Vagina (tissue), 2 donors: Measurements from ENCODE around the gene TCEANC. TPM values are rescaled to one million over a fixed set of nuclear protein-coding genes. Genes with fewer than 3 reads are reported as not detected.
"Not testable (repeated sequence)": the region's sequence is repeated elsewhere in the genome, so short reads cannot be mapped to it uniquely, and the experiment has no call there.

Source experiments
- DNase-seq, 2 donors: peaks; one replicate each; pipeline ENCODE4 v3.0.0-alpha.2; 2017; ENCODE audit errors: extremely low spot score in 2 of 2
- H3K27ac ChIP-seq: fragments of 200-600 bp; sonication (generic); one replicate; pipeline ENCODE4 v1.5.1; 2019
- H3K27me3 ChIP-seq: fragments of 200-600 bp; sonication (generic); one replicate; pipeline ENCODE4 v1.5.1; 2019
- H3K36me3 ChIP-seq, 2 donors: fragments of 200-600 bp; sonication (generic); one replicate each; pipeline ENCODE4 v1.5.1; 2017 to 2019
- H3K4me1 ChIP-seq: fragments of 200-600 bp; sonication (generic); one replicate; pipeline ENCODE4 v1.5.1; 2019
- H3K4me3 ChIP-seq, 2 donors: fragments of 200-600 bp; sonication (generic); 1 replicate in 1 of 2; 2 replicates in 1 of 2; pipeline ENCODE4 v1.5.1; 2016 to 2019
- H3K9me3 ChIP-seq: fragments of 200-600 bp; sonication (generic); one replicate; pipeline ENCODE4 v1.5.1; 2019
- CTCF ChIP-seq, 3 experiments: fragments of 450-650 bp in 2 of 3; fragments of 200-600 bp in 1 of 3; sonication (generic) in 1 of 3; IDR thresholded peaks; one replicate each; pipeline ENCODE4 v1.5.1; 2017 to 2019; ENCODE audit warnings: antibody characterized with exemption in 3 of 3, mild to moderate bottlenecking in 2 of 3, moderate library complexity in 2 of 3
- POLR2A ChIP-seq, 2 donors: fragments of 450-650 bp; IDR thresholded peaks; one replicate each; pipeline ENCODE4 v1.6.1; 2017; ENCODE audit warnings: antibody characterized with exemption in 2 of 2, mild to moderate bottlenecking in 2 of 2, moderate library complexity in 2 of 2
- POLR2AphosphoS5 ChIP-seq, 2 donors: sonication (generic); formaldehyde crosslinking; IDR thresholded peaks; one replicate each; pipeline ENCODE4 v1.9.0; 2017; ENCODE audit warnings: antibody characterized with exemption in 2 of 2, mild to moderate bottlenecking in 2 of 2, low read depth in 1 of 2; ENCODE audit not compliant: insufficient read depth in 1 of 2
- intact Hi-C: fragments of 100-400 bp; cut with DNase I; formaldehyde crosslinking; loops from one replicate; pipeline ENCODE4 v1.15.1; 2023
- total RNA-seq: library from RNA; depleted of rRNA; stranded (reverse); fragments of >200 nt; gene quantifications from one replicate; pipeline ENCODE4 v1.2.3, GENCODE V29; 2016

The TCEANC gene
- total RNA-seq, 1 donor from 2014 or later, result 3.2 TPM

GRCh38 chrX:13669246-13669737 is 16.4 kb downstream of the TCEANC start:
- peak overlapping the region; percentile 62 for H3K27ac ChIP-seq
- intact Hi-C loops, result loop anchor here (10.0 kb wide), 1 partner anchor 164 kb away; no protein-coding TSS in a partner anchor
- DNase-seq, result no peak
- no peaks in the 10 kb centered on the region for H3K36me3 ChIP-seq
- no peaks in the 10 kb centered on the region for H3K9me3 ChIP-seq
- TF ChIP-seq POLR2A (IDR thresholded peaks at IDR 0.05) (no peak), CTCF (IDR thresholded peaks at IDR 0.05) (no peak), POLR2AphosphoS5 (IDR thresholded peaks at IDR 0.05; ENCODE audit: insufficient read depth in 1 of 2, low read depth in 1 of 2) (peak in 1 of 2 donors; percentile 72)
- H3K27me3 ChIP-seq, result no peaks in the 10 kb centered on the region
- peaks cover 5% of the 10 kb centered on the region for H3K4me1 ChIP-seq
- H3K4me3 ChIP-seq, result peak overlapping the region in 1 of 2 donors; percentile 9

DNA sequence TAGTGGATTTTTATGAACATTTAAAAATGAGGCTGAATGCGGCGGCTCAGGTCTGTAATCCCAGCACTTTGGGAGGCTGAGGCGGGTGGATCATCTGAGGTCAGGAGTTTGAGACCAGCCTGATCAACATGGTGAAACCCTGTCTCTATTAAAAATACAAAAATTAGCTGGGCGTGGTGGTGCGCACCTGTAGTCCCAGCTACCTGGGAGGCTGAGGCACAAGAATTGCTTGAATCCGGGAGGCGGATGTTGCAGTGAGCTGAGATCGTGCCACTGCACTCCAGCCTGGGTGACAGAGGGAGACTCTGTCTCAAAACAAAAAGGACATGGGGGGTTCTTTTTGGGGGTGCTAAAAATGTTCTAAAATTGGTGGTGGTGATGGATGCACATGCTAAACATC is 16.8 kb downstream of the TCEANC start:
- DNase-seq, H3K4me1 ChIP-seq, H3K9me3 ChIP-seq, H3K4me3 ChIP-seq, H3K36me3 ChIP-seq, H3K27me3 ChIP-seq: not testable (repeated sequence)
- intact Hi-C loops, result loop anchor here (10.0 kb wide), 1 partner anchor 165 kb away; no protein-coding TSS in a partner anchor
- peak overlapping the region; percentile 62 for H3K27ac ChIP-seq

- Histone ChIP-seq H3K4me3 (no peak overlapping the region), H3K27me3 (no peaks in the 10 kb centered on the region), H3K9me3 (no peaks in the 10 kb centered on the region), H3K27ac (no peak overlapping the region), H3K36me3 (no peaks in the 10 kb centered on the region), H3K4me1 (peaks cover 5% of the 10 kb centered on the region)
- no peak for DNase-seq
- TF ChIP-seq CTCF (IDR thresholded peaks at IDR 0.05) (no peak), POLR2A (IDR thresholded peaks at IDR 0.05) (no peak), POLR2AphosphoS5 (IDR thresholded peaks at IDR 0.05; ENCODE audit: insufficient read depth in 1 of 2, low read depth in 1 of 2) (no peak)
- intact Hi-C loops, result no loop called here
Measured at GRCh38 chrX:13670197-13670596, 17.3 kb downstream of the TCEANC start.

GRCh38 chrX:13673016-13673415 is 20.1 kb downstream of the TCEANC start:
- Histone ChIP-seq H3K27ac (no peak overlapping the region), H3K9me3 (no peaks in the 10 kb centered on the region), H3K27me3 (no peaks in the 10 kb centered on the region), H3K4me1 (peaks cover 5% of the 10 kb centered on the region), H3K36me3 (no peaks in the 10 kb centered on the region), H3K4me3 (no peak overlapping the region)
- intact Hi-C loops, result no loop called here
- no peak for DNase-seq
- no peak for TF ChIP-seq POLR2AphosphoS5 (IDR thresholded peaks at IDR 0.05; ENCODE audit: insufficient read depth in 1 of 2, low read depth in 1 of 2)
- no peak for TF ChIP-seq CTCF (IDR thresholded peaks at IDR 0.05)
- TF ChIP-seq POLR2A (IDR thresholded peaks at IDR 0.05), result no peak

DNA sequence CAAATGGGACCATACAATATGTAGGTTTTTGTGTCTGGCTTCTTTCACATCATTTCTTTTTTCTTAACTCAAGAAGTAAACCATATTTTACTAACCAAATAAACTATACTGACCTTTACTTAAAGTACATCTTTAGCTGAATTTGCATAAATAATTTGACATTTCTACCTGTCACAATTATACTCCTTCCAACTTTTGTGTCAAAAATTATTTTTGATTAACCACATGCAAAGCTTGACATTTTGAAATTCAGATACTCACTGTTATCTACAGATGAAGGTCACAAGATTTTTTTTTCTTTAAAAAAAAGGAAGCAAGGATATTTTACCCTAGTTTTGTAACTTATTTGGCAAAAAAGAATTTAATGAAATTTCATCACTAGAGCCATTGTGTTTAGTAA is 23.9 kb downstream of the TCEANC start:
- Histone ChIP-seq H3K4me1 (no peaks in the 10 kb centered on the region), H3K36me3 (no peaks in the 10 kb centered on the region), H3K4me3 (no peak overlapping the region), H3K27me3 (no peaks in the 10 kb centered on the region), H3K9me3 (no peaks in the 10 kb centered on the region), H3K27ac (no peak overlapping the region)
- TF ChIP-seq POLR2AphosphoS5 (IDR thresholded peaks at IDR 0.05; ENCODE audit: insufficient read depth in 1 of 2, low read depth in 1 of 2) (no peak), POLR2A (IDR thresholded peaks at IDR 0.05) (no peak), CTCF (IDR thresholded peaks at IDR 0.05) (no peak)
- no peak for DNase-seq
- intact Hi-C loops, result no loop called here

- H3K9me3 ChIP-seq, DNase-seq, H3K27me3 ChIP-seq, H3K4me3 ChIP-seq, H3K27ac ChIP-seq, intact Hi-C loops, H3K36me3 ChIP-seq, H3K4me1 ChIP-seq: not testable (repeated sequence)
Measured at GRCh38 chrX:13679700-13680099, 26.8 kb downstream of the TCEANC start.
